Prostate gland (tissue), 2 donors: ENCODE results near the gene RAB11FIP5. TPM values are rescaled to one million over a fixed set of nuclear protein-coding genes. Genes with fewer than 3 reads are reported as not detected.

Experiments
- DNase-seq: peaks from one replicate; pipeline ENCODE4 v3.0.0-alpha.2; 2019; ENCODE audit warnings: low spot score
- H3K27ac ChIP-seq, 2 donors: fragments of 200-600 bp; sonication (generic); 2 replicates each; pipeline ENCODE4 v1.5.1; 2017 to 2019
- H3K27me3 ChIP-seq: fragments of 200-600 bp; sonication (generic); replicated peaks from 2 replicates; pipeline ENCODE4 v1.5.1; 2019; ENCODE audit not compliant: insufficient read depth
- H3K36me3 ChIP-seq, 2 donors: fragments of 200-600 bp; sonication (generic); 1 replicate in 1 of 2; 2 replicates in 1 of 2; pipeline versions ENCODE4 v1.5.1 to v1.8.1; 2017 to 2019
- H3K4me1 ChIP-seq: fragments of 200-600 bp; sonication (generic); replicated peaks from 2 replicates; pipeline ENCODE4 v1.5.1; 2019
- H3K4me3 ChIP-seq, 2 donors: fragments of 200-600 bp; sonication (generic); 2 replicates each; pipeline ENCODE4 v1.5.1; 2017 to 2019
- H3K9me3 ChIP-seq: fragments of 200-600 bp; sonication (generic); 2 replicates; pipeline ENCODE4 v1.5.1; 2017
- CTCF ChIP-seq, 4 experiments: fragments of 200-600 bp in 2 of 4; fragments of 450-650 bp in 2 of 4; sonication (generic) in 2 of 4; IDR thresholded peaks; 1 replicate in 3 of 4; 2 replicates in 1 of 4; pipeline ENCODE4 v1.5.1; 2016 to 2019; ENCODE audit warnings: antibody characterized with exemption in 4 of 4, mild to moderate bottlenecking in 2 of 4, moderate library complexity in 2 of 4
- POLR2A ChIP-seq: fragments of 450-650 bp; IDR thresholded peaks from one replicate; pipeline ENCODE4 v1.6.1; 2016; ENCODE audit warnings: antibody characterized with exemption, mild to moderate bottlenecking
- POLR2AphosphoS5 ChIP-seq: sonication (generic); formaldehyde crosslinking; IDR thresholded peaks from one replicate; pipeline ENCODE4 v1.6.1; 2017; ENCODE audit warnings: antibody characterized with exemption
- WGBS: methylation state at CpG from one replicate; pipeline ENCODE4 v1.1.5; 2018; 5-methylcytosine and 5-hydroxymethylcytosine counted together
- intact Hi-C: fragments of 100-400 bp; cut with DNase I; formaldehyde crosslinking; loops from one replicate; pipeline ENCODE4 v1.14.2; 2022
- total RNA-seq, 2 donors: library from RNA; depleted of rRNA; stranded (reverse); fragments of >200 nt; gene quantifications; one replicate each; pipeline ENCODE4 v1.1.0, GENCODE V29; 2016

RAB11FIP5 gene
- total RNA-seq, 2 donors from 2014 or later = 24.1 to 47.7 TPM

DNA sequence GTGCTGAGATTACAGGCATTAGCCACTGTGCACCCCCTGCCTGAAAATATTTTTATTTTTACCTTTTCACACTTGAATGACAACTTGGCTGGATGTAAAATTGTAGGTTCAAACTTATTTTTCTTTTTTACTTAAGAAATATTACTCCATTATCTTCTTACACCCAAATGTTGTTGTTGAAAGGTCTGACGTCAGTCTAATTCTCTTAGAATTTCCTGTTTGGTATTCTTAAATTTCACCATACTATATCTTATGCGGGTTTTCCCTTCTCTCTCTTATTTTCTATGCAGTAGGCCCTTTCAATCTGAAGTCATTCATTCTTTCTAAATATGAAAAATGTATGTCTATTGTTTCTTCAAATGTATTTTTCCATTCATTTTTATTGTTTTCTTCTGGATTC, 29.1 kb upstream of the RAB11FIP5 start:
- H3K4me3 ChIP-seq = no peak overlapping the region
- no peak for DNase-seq
- H3K4me1 ChIP-seq = no peaks in the 10 kb centered on the region
- H3K36me3 ChIP-seq = no peaks in the 10 kb centered on the region
- intact Hi-C loops = no loop called here
- TF ChIP-seq POLR2AphosphoS5 (no peak), POLR2A (no peak), CTCF (IDR thresholded peaks at IDR 0.05) (no peak)
- no peaks in the 10 kb centered on the region for H3K9me3 ChIP-seq
- H3K27ac ChIP-seq = no peak overlapping the region
- no peaks in the 10 kb centered on the region for H3K27me3 ChIP-seq
- 89% methylated on average over 2 of the region's 2 CpGs for WGBS

DNA sequence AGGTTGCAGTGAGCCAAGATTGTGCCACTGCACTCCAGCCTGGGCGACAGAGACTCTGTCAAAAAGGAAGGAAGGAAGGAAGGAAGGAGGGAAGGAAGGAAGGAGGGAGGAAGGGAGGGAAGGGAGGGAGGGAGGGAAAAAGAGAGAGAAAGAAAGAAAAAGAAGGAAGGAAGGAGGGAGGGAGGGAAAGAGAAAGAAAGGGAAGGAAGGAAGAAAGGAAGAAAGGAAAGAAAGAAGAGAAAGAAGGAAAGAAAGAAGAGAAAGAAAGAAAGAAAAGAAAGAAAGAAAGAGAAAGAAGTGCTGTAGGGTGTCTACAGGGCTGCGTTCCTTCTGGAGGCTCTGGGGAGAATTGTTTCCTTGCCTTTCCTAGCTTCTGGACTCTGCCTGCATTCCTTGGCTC, 22.5 kb upstream of the RAB11FIP5 start:
- intact Hi-C loops = no loop called here
- Histone ChIP-seq H3K36me3 (no peaks in the 10 kb centered on the region), H3K4me3 (no peak overlapping the region), H3K4me1 (no peaks in the 10 kb centered on the region), H3K27me3 (no peaks in the 10 kb centered on the region), H3K9me3 (no peaks in the 10 kb centered on the region), H3K27ac (no peak overlapping the region)
- 72% methylated on average over 2 of the region's 2 CpGs for WGBS
- TF ChIP-seq CTCF (IDR thresholded peaks at IDR 0.05) = no peak
- TF ChIP-seq POLR2A = no peak
- TF ChIP-seq POLR2AphosphoS5 = no peak
- DNase-seq = no peak

DNA sequence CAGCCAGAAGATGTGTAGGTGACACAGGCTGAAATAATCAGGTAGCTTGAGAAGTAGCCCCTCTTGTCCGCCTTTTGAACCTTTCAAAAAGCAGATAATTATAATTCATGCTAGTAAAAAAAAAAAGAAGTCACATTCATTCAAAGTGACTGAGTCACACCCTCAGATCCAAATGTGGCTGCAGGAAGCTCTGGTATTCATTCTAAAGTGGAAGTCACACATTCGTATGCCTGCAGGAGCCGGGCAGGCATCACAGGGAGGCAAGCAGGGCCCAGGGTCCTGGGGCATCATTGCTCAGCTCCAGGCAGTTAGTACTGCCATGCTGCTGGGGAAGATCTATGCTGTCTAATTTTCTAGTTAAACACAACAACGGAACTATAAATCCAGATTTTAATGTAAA, 21.7 kb upstream of the RAB11FIP5 start:
- H3K4me3 ChIP-seq = no peak overlapping the region
- H3K36me3 ChIP-seq = no peaks in the 10 kb centered on the region
- H3K9me3 ChIP-seq = no peaks in the 10 kb centered on the region
- intact Hi-C loops = no loop called here
- H3K27ac ChIP-seq = no peak overlapping the region
- WGBS = 79% methylated on average over 4 of the region's 4 CpGs
- H3K27me3 ChIP-seq = no peaks in the 10 kb centered on the region
- H3K4me1 ChIP-seq = no peaks in the 10 kb centered on the region
- TF ChIP-seq POLR2AphosphoS5 = no peak
- no peak for TF ChIP-seq POLR2A
- no peak for TF ChIP-seq CTCF (IDR thresholded peaks at IDR 0.05)
- no peak for DNase-seq

GRCh38 chr2:73133566-73134197, 20.9 kb upstream of the RAB11FIP5 start:
- WGBS = 52% methylated on average over 4 of the region's 4 CpGs
- Histone ChIP-seq H3K27ac (no peak overlapping the region), H3K9me3 (no peaks in the 10 kb centered on the region), H3K36me3 (no peaks in the 10 kb centered on the region), H3K4me1 (no peaks in the 10 kb centered on the region), H3K27me3 (no peaks in the 10 kb centered on the region), H3K4me3 (no peak overlapping the region)
- no peak for DNase-seq
- no peak for TF ChIP-seq POLR2A
- no peak for TF ChIP-seq CTCF (IDR thresholded peaks at IDR 0.05)
- no peak for TF ChIP-seq POLR2AphosphoS5
- intact Hi-C loops = no loop called here

DNA sequence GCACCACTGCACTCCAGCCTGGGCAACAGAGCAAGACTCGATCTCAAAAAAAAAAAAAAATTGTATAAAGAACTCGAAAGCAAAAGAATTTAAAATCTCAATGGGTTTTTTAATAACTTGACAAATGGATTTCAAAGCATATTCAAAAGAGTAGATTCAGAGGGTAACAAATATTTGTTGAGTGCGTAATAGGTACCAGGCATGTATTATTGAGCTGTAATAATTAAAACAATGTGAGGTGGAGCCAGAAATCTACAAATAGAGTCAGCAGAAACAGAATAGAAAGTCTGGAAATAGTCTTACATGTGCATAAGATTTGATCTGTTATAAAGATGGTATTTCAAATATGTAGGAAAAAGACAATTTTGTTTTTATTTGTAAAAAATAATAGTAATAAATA, 19.1 kb upstream of the RAB11FIP5 start:
- no peak for DNase-seq
- Histone ChIP-seq H3K27me3 (no peaks in the 10 kb centered on the region), H3K4me3 (no peak overlapping the region), H3K9me3 (no peaks in the 10 kb centered on the region), H3K36me3 (no peaks in the 10 kb centered on the region), H3K4me1 (no peaks in the 10 kb centered on the region), H3K27ac (no peak overlapping the region)
- 92% methylated on average over 3 of the region's 3 CpGs for WGBS
- no peak for TF ChIP-seq POLR2AphosphoS5
- no peak for TF ChIP-seq POLR2A
- intact Hi-C loops = no loop called here
